Measurements from ENCODE around the gene CCDC187. TPM values are rescaled to one million over a fixed set of nuclear protein-coding genes. Genes with fewer than 3 reads are reported as not detected.
"Not testable (repeated sequence)": the region's sequence is repeated elsewhere in the genome, so short reads cannot be mapped to it uniquely, and the experiment has no call there.

The CCDC187 gene
- total RNA-seq, 1 donor from 2014 or later = not detected

GRCh38 chr9:136283291-136284235 is 20.3 kb downstream of the CCDC187 start:
- DNase-seq = peak; percentile 85

- no peak for DNase-seq
Measured at GRCh38 chr9:136282272-136282861, 21.5 kb downstream of the CCDC187 start.

DNA sequence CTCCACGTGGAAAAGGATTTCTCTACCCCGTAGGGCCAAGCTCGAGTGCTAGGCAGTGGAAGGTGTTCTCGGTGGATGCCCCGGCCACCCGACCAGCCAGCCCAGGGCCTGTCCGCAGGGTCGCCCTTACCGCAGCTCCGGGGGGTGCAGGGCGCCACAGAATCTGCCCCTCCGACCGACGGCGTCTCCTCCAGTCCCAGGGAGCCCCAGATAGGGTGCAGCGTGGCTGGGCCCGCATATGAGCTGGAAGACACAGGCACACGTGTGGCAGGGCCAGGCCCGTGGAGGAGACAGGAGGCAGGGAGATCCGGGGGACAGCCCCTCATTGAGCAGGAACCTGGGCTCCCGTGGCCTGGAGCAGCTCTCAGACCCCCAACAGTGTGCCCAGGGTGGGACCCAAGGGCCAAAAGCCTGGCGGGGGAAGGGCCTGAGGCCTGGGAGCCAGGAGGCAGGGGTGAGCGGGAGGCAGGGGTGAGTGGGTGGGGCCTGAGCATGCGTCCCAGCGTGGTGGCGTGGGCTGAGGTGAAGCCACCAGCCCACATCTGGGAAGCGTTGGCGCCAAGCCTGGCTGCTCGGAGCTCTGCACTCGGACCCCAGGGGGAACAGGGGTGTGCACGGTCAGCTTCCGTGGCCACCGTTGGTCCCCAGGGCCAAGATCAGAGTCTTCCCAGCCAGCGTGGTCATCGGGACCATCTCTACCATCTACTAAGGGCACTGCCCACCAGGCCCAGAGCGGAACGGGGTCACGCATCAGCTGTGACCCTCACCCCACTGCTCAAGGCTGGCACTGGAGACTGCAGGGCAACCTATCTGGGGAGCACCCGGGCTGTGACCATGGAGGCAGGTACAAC is 22.2 kb downstream of the CCDC187 start:
- DNase-seq = no peak

- DNase-seq = no peak
Measured at GRCh38 chr9:136280535-136281315, 23.2 kb downstream of the CCDC187 start.

- no peak for DNase-seq
Measured at GRCh38 chr9:136279471-136279870, 24.4 kb downstream of the CCDC187 start.

DNA sequence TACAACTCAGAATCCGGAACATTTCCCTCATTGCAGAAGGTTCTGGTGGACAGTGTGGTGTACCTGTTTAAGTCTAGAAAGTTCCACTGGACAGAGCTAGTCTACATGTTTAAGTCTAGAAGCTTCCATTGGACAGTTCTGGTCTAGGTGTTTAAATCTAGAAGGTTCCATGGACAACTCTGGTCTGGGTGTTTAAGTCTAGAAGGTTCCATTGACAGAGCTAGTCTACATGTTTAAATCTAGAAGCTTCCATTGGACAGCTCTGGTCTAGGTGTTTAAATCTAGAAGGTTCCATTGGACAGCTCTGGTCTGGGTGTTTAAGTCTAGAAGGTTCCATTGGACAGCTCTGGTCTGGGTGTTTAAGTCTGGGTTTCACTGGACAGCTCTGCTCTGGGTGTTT is 25.0 kb downstream of the CCDC187 start:
- DNase-seq = no peak

DNA sequence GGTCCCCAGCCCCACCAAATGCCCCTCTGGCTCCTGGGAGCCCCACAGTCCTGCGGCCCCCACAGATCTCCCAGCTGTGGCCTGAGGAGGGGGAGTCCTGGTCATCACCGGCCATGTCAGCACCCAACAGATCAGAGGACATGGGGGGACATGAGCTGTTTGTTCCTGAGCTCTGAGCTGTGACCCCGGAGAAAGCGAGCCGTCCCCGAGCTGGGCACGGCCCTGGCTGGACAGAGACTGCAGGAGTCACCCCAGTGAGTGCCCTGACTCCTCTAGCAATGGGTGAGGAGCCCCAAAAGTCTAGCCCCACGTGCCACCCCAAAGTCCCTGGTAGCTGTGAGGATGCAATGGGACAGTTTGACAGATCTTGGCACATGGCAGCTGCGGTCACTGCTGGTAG is 25.7 kb downstream of the CCDC187 start:
- no peak for DNase-seq

- no peak for DNase-seq
Measured at GRCh38 chr9:136277746-136278145, 26.1 kb downstream of the CCDC187 start.

- DNase-seq = no peak
Measured at GRCh38 chr9:136276716-136277115, 27.2 kb downstream of the CCDC187 start.

- DNase-seq = no peak
Measured at GRCh38 chr9:136275655-136276429, 28.1 kb downstream of the CCDC187 start.

GRCh38 chr9:136274786-136275654 is 28.9 kb downstream of the CCDC187 start:
- DNase-seq = no peak

DNA sequence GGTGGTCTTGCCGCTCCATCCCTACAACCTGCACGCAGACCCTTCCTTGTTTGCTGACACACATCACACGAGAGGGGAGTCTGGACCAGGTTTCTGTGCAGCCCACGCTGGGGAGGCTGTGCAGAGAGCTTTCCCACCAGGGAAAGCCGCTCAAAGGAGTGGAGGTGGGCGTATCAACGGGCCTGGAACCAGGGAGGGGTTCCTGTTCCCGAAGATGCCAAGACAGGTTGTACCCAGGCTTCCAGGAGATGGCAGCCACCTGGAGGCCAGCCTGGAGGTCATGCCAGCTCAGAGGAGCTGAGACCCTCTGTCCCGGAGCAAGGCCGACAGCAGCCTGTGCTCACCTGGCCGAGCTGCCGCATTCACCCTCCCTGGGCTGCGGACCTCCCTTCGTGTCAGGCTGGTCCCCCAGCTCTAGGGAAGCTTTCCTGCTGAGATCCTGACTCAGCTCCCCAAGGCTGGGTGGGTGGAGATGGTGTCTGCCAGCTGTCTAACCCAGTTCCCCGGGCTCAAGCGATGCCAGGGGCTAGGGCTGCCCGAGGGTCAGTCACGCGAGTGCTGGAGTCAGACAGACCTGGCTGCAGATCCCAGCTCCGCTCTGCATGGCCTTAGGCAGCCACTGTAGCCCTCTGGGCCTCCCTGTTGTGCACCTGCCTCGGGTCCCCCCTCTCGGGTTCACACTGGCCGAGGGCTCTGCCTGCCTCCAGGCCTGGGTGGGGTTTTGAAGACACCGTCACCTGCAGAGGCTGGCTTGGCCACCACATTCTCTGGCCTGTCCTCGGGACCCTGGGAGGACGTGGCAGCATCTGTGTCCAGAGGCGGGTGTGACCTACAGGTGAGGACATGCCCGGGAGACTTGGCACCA is 29.7 kb downstream of the CCDC187 start:
- no peak for DNase-seq

GRCh38 chr9:136273244-136273865 is 30.5 kb downstream of the CCDC187 start:
- DNase-seq = no peak

- DNase-seq = no peak
Measured at GRCh38 chr9:136270173-136270705, 33.7 kb downstream of the CCDC187 start.

- DNase-seq = no peak
Measured at GRCh38 chr9:136268735-136269134, 35.2 kb downstream of the CCDC187 start.

DNA sequence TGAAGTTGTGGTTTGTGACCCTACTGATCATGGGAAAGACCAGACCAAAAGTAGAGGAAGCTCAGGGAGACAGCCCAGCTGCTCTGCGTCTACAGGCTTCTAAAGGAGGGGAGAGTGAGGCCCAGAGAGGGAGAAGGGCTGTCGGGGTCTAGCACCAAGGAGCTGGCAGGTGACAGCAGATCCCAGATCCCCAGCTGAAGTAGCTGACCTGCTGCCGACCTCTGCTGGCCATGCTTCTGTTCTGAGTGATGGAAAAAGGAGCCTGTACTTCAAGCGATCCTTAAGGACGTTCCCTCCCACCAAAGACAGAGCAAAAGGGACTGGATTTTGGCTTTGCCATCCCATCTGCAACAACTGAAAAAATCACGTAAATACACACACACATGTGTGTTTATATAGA is 35.6 kb downstream of the CCDC187 start:
- DNase-seq = peak; percentile 19

- peak; percentile 87 for DNase-seq
Measured at GRCh38 chr9:136267261-136268111, 36.4 kb downstream of the CCDC187 start.

GRCh38 chr9:136266641-136267040 is 37.3 kb downstream of the CCDC187 start:
- not testable (repeated sequence) for DNase-seq

Measured in dermis blood vessel endothelial cell (primary cell).